GOT3 (cell line): ENCODE results near the gene ECI1.
A peak's percentile ranks its signal among the peaks of the same experiment; 100 is the strongest.
"Not testable (repeated sequence)": the region's sequence is repeated elsewhere in the genome, so short reads cannot be mapped to it uniquely, and the experiment has no call there.

ENCODE experiments used
- DNase-seq: peaks from one replicate; lab custom pipeline; 2025; ENCODE audit warnings: mixed read lengths; lab: John Stamatoyannopoulos, UW

The ECI1 gene

GRCh38 chr16:2280461-2280860, 29.1 kb upstream of the ECI1 start:
- no peak for DNase-seq

GRCh38 chr16:2278956-2279800, 27.8 kb upstream of the ECI1 start:
- no peak for DNase-seq

- DNase-seq: no peak
Observed at GRCh38 chr16:2278272-2278608, 26.9 kb upstream of the ECI1 start.

- no peak for DNase-seq
Observed at GRCh38 chr16:2277466-2278271, 26.3 kb upstream of the ECI1 start.

GRCh38 chr16:2276368-2277195, 25.2 kb upstream of the ECI1 start:
- DNase-seq: no peak

GRCh38 chr16:2275476-2276367, 24.3 kb upstream of the ECI1 start:
- DNase-seq: no peak

- DNase-seq: no peak
Observed at GRCh38 chr16:2273931-2274330, 22.5 kb upstream of the ECI1 start.

GRCh38 chr16:2273484-2273883, 22.1 kb upstream of the ECI1 start:
- no peak for DNase-seq

- DNase-seq: no peak
Observed at GRCh38 chr16:2271848-2272461, 20.6 kb upstream of the ECI1 start.

- DNase-seq: no peak
Observed at GRCh38 chr16:2270588-2271470, 19.4 kb upstream of the ECI1 start.

- no peak for DNase-seq
Observed at GRCh38 chr16:2270070-2270462, 18.7 kb upstream of the ECI1 start.

- DNase-seq: peak; percentile 91
Observed at GRCh38 chr16:2267913-2268666, 16.7 kb upstream of the ECI1 start, which contains the start of gene RNPS1. Gene RNPS1 (minus strand): TSS chr16:2268126. CDS start chr16:2264643, 3,483 bp downstream.

GRCh38 chr16:2267505-2267912, 16.1 kb upstream of the ECI1 start:
- DNase-seq: peak; percentile 70

- DNase-seq: not testable (repeated sequence)
Observed at GRCh38 chr16:2266887-2267286, 15.5 kb upstream of the ECI1 start.

- not testable (repeated sequence) for DNase-seq
Observed at GRCh38 chr16:2263026-2263425, 11.6 kb upstream of the ECI1 start.

GRCh38 chr16:2260250-2260649, 8.9 kb upstream of the ECI1 start:
- no peak for DNase-seq

- DNase-seq: not testable (repeated sequence)
Observed at GRCh38 chr16:2258530-2258929, 7.1 kb upstream of the ECI1 start.

- DNase-seq: no peak
Observed at GRCh38 chr16:2257726-2258125, 6.3 kb upstream of the ECI1 start.
